ENCODE results near the gene TBX6.

Gene TBX6

DNA sequence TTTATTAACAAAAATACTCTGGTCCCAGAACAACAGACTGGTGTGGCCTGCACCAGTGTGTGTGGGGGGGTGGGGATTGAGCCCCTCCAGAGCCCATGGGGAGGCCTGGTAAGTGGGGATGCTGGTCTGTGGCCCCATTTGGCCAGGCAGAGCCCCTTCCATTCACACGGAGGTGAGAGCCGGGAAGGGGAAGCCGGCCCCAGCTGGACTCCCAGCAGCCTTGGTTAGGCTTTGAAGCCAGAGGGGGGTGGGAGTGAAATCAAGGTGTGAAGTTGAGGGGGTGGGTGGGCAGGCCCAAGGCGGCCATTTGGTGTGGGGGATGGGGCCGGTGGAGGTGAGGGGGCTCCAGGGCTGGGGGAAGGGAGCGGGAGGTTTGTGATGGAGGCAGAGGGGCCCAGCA lies 5.9 kb downstream of the TBX6 start:
- DNase-seq, result no peak

DNA sequence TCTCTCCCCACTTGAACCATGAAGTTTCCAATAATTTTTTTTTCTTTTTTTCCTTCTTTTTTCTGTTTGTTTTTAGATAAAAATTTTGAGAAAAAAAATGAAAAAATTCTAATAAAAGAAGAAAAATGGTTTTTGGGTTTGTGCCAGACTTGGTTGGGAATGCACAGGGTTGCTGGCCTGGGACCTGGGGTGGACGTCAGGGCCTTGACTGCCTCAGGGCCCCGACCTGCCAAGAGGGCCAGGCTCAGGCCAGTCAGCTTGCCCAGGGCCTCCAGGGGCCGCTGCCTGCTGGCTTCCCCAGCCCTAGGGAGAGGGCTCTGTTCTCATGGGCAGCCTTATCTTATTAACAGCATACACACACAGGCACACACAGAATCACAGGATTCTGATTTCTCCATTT lies 6.5 kb downstream of the TBX6 start:
- no peak for DNase-seq

DNA sequence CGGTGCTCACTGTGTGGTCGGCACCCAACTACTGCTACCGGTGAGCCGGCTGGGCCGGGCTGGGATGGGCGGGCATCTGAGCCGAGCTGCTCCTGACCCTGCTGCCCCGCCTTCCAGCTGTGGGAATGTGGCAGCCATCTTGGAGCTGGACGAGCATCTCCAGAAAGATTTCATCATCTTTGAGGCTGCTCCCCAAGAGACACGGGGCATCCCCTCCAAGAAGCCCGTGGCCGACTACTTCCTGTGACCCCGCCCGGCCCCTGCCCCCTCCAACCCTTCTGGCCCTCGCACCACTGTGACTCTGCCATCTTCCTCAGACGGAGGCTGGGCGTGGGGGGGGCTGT lies 6.9 kb downstream of the TBX6 start:
- DNase-seq, result no peak

DNA sequence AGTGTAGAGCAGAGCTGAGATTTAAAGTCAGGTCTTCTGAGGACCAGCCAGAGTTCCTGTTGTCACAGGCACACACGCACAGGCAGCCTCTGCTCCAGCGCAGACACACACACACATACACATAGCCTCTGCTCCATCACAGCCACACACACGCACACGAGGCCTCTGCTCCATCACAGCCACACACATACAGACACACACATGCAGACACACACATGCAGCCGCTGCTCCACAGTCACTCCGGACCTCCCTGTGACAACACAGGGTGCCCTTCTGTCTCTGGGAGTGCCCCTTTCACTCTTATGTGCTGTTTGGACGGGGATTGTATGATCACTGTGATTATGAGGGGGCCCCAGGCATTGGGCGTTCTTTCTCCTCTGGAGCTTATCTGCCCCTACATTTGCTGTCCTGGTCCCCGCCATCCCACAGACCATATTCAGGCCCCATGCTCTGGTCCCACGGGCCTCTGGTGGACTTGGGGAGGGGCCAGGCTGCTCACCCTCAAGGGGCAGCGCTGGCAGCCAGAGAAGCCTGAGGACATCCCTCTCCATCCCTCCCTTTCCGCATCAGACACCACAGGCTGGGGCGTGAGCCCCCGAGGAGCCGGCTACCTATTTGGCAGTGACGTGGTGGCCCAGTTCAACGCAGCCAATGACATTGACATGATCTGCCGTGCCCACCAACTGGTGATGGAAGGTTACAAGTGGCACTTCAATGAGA lies 7.5 kb downstream of the TBX6 start:
- no peak for DNase-seq

DNA sequence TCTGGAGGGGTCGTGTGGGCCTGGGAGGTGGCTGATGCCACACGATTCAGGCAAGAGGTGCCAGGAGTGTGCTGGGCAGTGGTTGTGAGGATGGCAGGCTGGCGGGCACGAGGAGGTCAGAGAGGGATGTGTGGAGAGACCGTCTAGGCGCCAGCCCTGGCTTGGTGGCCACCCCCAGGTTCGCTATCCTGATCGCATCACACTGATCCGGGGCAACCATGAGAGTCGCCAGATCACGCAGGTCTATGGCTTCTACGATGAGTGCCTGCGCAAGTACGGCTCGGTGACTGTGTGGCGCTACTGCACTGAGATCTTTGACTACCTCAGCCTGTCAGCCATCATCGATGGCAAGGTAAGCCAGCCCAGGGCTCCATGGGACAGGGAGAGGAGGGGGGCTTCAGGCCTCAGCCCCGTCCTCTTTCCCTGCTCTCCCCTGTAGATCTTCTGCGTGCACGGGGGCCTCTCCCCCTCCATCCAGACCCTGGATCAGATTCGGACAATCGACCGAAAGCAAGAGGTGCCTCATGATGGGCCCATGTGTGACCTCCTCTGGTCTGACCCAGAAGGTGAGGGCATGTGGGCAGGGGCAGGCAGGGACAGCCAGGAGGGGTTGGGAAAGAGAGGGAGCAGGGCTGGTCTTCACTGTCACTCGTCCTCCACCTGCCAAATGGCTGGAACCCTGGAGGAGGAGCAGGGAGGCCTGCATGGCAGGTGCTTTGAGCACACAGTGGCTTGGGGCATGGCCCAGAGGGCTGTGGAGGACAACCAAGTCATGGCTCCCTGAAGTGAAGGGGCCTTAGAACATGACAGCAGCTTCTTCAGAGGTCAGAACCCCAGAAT lies 8.3 kb downstream of the TBX6 start:
- no peak for DNase-seq

DNA sequence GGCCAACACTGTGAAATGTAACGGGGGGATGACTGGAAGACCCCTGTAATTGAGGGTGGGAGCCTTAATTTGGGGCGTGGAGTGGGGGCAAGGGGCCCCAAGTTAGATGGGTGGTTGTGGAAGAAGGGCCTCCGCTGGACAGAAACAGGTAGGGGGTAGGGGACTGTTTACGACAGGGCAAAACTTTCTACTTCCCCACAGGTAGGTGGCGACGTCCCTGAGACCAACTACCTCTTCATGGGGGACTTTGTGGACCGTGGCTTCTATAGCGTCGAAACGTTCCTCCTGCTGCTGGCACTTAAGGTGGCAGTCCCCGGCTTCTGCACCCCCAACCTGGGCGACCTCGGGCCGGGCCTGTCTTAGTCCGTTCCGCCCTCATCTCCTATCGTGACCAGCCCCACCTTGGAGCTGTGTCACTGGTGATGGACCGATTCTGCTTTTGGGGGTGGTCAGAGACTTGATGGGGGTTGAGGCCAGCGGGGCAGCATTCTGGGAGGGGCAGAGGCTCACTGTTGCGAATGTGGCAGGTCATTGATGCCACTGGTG lies 9.1 kb downstream of the TBX6 start:
- no peak for DNase-seq

DNA sequence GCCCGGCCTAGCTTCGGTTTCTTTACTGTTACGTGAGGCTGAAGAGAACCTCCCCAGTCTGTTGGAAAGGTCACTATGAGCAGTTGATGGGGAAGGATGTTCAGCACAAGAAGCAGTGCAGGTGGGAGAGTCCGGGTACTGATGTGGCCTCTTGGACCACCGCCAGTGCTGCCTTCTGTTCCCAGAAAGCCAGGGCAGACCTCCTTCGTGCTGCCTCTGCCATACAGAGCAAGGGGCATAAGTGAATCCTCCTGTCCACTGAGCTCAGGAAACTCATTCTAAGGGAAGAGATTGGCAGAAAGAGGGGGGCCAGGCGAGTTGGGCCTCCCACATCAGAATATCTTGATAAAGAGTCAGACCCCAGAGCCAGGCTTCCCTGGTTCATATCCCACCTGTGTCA lies 12.2 kb downstream of the TBX6 start:
- no peak for DNase-seq

DNA sequence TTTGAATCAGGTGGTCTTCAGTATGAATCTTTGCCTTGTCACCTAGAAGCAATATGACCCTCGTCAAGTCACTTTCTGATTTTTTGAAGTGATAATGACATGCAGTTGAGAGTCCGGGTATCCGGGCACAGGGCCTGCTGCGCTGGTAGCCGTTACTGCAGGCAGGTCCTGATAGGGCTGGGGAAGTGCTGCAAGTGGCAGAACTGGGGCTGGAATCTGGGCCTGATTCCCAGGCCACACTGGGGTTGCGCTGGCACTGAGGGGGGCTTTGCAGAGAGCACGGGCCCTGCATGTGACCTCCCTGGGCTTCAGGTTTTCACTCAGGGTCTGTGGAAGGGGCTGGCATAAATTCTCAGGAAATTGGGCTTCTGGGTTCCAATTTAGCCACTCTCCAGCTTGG lies 13.0 kb downstream of the TBX6 start:
- DNase-seq, result no peak

DNA sequence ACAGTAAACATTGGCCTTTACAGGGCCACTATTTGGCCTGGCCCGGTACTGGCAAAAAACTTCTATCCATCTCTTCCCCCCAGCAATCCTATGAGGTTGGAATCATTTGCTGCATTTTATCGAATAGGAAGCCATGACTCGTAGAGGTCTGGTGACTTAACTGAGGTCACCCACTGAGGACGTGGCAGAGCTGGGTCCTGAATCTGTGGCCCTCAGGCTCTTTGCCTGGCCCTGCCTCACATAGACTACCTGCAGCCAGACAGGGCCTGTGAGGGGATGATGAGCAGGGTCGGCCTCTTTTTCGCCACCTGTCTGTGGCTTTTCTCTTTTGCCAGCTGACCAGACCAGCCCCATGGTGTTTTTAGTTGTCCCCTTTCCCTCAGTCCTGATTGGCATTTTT lies 14.1 kb downstream of the TBX6 start:
- DNase-seq, result no peak

DNA sequence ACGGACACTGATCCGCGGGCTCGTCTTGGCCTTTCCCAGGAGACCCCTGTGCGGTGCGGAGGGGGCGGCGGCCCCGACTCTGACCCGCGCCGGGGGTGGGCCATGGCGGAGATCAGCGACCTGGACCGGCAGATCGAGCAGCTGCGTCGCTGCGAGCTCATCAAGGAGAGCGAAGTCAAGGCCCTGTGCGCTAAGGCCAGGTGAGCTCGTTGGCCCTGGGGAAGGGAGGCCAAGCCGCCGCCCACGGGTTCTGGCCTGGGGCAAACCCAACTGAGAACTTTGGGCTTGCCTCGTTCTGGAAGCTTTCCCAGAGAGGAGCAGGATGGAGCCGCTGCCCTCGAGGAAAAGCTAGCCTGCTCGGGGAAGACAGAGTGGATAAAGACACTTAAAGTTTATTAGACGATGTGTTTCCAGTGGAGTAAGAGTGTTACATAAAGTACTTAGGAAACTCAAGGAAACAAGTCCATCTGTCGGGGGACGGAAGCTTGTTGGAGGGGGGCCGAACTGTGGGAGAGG lies 15.4 kb downstream of the TBX6 start:
- DNase-seq, result no peak

DNA sequence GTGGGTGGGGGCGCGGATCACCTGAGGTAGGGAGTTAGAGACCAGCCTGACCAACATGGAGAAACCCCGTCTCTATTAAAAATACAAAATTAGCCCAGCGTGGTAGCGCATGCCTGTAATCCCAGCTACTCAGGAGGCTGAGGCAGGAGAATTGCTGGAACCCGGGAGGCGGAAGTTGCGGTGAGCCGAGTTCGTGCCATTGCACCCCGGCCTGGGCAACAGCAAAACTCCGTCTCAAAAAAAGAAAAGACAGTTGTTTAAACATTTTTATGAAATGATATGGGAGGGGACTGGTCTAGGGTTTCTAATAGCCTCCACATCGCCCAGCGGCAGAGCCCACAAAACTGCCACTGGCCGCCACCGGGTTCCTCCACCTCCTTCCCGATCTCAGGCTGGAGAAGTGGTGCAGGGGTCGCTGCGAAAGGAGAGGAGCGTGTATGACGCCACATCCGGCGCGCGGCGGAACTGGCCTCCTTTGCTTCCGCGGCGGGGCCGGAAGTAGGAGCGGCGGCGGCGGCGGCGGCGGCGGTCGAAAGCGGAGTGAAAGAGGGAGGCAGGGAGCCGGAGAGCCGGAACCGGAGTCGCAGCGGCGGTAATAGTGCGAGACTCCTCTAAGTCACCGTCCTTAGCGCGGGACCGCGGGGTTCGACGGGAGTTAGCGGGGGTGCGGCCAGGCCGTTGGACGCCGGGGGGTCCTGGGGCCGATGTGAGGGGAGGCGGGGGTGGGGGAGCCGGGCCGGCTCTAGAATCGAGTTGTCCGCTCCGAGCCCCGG lies 16.0 kb downstream of the TBX6 start, which contains the start of gene PPP4C:
Gene PPP4C (plus strand): TSS at position 492 of the 773 bp plus-strand sequence. CDS start 384 bp downstream, outside the sequence.
- DNase-seq, result peak; percentile 77

DNA sequence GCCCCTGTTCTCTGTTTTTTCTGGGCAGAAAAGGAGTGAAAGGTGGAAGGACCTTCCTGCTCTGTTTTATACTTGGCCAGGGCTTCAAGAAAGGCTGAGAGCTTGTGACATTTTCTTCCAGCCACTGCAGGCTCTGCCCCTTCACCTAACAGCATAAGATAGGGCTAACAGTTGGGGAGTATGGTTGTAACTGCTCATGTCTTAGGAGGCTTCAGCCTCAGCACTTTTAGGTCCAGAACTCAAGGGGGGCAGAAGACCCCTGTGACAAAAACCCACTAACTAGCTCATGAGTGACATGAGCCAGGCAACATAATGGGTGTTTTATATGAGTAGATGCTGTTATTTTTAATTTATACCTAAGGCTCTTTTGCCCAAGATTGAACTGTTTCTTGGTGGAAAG lies 21.2 kb downstream of the TBX6 start:
- no peak for DNase-seq

DNA sequence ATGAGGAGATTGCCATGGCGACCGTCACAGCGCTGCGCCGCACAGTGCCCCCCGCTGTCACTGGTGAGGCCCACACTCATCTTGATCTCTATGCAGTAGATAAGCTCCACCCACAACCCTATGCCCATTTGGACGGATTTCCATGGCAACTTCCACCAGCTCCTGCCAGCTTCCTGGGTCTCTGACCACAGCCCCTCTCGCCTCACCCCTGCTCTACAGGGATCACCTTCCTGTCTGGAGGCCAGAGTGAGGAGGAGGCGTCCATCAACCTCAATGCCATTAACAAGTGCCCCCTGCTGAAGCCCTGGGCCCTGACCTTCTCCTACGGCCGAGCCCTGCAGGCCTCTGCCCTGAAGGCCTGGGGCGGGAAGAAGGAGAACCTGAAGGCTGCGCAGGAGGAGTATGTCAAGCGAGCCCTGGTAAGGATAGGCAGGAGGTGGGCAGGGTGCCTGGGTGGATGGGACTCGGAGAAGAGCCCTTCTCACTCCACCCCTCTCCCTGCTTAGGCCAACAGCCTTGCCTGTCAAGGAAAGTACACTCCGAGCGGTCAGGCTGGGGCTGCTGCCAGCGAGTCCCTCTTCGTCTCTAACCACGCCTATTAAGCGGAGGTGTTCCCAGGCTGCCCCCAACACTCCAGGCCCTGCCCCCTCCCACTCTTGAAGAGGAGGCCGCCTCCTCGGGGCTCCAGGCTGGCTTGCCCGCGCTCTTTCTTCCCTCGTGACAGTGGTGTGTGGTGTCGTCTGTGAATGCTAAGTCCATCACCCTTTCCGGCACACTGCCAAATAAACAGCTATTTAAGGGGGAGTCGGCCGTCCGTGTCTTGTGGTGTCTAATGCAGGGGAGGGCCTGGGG lies 21.9 kb downstream of the TBX6 start:
- DNase-seq, result no peak

DNA sequence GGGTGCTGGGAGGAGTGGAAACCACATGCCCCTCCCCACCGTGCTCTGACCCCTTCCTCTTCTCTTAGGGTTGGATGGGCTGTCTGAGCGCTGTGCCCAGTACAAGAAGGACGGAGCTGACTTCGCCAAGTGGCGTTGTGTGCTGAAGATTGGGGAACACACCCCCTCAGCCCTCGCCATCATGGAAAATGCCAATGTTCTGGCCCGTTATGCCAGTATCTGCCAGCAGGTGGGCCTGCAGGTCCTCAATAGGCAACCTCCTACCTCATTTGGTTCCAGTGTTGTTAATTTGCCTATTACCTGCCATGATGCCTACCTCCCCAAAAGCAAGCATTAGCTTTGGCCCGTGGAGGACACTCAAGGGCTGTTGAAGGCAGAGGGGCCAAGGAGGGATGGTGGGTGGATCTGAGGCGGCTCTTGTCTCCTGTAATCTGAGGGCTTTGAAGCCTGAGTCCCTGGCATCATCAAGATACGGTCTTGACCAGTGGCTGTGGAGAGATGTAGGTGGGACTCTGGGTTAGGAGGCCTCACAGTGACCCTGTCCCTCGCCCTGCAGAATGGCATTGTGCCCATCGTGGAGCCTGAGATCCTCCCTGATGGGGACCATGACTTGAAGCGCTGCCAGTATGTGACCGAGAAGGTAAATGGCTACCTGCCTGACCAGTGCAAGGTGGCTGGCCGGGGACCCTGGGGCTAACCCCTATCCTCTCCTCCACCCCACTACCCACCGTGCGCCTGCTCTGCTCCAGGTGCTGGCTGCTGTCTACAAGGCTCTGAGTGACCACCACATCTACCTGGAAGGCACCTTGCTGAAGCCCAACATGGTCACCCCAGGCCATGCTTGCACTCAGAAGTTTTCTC lies 22.7 kb downstream of the TBX6 start:
- DNase-seq, result no peak

DNA sequence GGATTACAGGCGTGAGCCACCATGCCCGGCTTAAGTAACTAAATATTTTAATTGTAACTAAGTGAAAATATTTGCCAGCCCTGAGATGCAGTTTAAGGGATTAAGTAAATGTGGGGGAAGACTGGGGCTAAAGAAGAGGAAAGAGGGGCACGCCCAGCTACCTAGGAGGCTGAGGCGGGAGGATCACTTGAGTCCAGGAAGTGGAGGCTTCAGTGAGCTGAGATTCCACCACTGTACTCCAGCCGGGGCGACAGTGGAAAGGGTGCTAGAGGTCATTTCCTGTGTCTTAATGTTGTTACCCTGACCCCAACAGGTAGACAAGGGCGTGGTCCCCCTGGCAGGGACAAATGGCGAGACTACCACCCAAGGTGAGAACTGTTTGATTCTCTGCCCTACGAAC lies 23.4 kb downstream of the TBX6 start:
- no peak for DNase-seq

DNA sequence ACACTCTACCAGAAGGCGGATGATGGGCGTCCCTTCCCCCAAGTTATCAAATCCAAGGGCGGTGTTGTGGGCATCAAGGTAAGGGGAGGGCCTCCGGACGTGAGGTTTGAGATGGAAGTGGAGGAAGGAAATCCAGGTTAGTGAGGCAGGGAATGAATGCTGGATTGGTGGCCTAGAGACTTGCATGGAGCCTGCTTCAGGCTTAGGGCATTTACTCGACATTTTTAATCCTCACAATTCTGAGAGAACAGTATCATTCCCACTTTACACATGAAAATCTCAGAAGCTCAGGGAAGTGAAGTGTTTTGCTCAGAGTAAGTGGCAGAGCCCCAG lies 24.2 kb downstream of the TBX6 start:
- DNase-seq, result no peak

DNA sequence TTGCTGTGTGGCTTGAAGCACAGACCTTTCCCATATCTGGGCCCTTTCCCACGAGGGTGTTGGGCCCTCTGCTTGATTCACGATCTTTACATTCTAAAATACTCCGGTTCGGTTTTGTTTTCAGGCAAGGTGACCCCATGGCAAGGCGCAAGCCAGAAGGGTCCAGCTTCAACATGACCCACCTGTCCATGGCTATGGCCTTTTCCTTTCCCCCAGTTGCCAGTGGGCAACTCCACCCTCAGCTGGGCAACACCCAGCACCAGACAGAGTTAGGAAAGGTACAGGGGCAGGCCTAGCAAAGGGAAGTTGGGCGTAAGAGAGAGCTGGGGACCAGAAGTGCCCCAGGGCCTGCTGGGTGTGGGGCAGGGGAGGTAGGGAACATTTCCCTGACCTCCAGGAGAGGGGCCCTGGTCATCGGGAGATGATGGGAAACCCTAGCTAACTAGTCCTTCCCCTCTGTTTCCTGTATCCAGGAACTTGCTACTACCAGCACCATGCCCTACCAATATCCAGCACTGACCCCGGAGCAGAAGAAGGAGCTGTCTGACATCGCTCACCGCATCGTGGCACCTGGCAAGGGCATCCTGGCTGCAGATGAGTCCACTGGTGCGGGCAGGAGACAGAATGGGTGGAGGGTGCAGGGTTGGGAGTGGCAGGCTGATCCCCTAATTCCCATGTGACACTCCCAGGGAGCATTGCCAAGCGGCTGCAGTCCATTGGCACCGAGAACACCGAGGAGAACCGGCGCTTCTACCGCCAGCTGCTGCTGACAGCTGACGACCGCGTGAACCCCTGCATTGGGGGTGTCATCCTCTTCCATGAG lies 24.8 kb downstream of the TBX6 start:
- no peak for DNase-seq

DNA sequence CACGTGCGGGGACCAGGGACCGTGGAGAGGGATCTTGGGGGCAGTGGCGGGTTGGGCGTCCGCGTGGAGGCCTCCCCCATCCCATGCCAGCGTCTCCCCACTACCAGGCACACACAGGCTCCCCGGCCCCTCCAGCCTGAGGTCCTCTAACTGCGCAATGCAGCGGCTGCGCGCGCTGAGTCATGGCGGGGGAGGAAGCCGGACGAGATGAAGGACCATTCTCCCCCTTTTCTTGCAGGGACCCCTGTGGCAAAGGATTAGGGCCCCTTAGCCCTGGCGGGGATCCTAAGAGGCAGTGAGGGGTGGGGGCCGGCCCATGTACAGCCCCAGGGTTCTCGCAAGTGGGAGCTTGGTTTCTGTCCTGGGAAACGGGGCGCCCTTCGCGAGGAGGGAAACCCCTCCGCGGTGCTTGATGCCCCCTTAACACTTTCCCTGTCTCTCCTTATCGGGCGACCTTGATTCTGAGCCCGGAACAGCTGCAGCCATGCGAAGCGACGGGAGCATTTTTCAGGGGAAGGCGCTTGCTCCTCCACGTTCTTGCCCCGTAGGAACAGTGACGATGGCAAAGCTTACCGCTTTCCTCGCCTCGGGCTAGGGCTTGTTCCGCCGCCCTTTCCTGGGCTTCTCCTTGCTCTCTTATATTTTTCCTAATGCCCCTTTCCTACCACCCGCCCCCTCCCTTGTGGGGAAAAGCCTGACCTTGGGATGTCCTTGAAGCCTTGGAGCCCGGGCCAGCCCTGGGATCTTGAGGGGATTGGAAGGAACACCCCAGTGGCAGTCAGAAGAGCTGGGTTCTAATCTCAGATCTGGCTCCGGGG lies 25.6 kb downstream of the TBX6 start:
- DNase-seq, result no peak
